ENCODE results near the gene MYO1E. TPM values are rescaled to one million over a fixed set of nuclear protein-coding genes. Genes with fewer than 3 reads are reported as not detected.

The MYO1E gene
- total and polyA plus RNA-seq, 2 of the 8 experiments (the other 6 are each of a cell fraction or from before 2014, with no cell fraction given): 19.6 to 142 TPM

DNA sequence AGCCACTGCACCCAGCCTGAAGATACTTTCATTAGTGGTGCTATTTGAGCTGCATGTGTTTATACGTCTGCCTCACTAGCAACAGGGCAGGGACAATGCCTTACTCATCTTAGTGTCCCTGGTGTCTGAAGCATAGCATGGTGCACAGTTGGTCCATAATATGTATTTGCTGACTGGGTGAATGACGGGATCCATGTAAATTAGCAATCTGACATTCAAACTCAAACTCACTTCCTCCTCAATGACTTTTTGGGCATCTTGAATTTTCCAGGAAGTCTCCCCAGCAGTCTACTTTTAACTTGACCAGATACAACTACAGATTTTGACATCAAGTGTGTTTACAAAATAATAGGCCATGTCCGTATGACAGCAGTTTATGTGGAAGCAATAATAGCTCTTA lies 169.0 kb downstream of the MYO1E start:
- CTCF ChIA-PET (ENCODE audit: partially characterized antibody): interaction anchor here (0.7 to 1.7 kb wide), 6 partner anchors 23 to 335 kb away, joined by 3 to 4 read pairs (median 4); no protein-coding TSS in a partner anchor
- 87% methylated on average over 3 of the region's 3 CpGs; no CpG with 5 or more reads in 1 of the 2 experiments for WGBS, 2 experiments (ENCODE audit: extremely low coverage in 1 of 2, insufficient coverage in 1 of 2, insufficient read length in 1 of 2, insufficient replicate concordance in 2 of 2, low coverage in 1 of 2, low lambda C conversion rate in 2 of 2, missing lambda C conversion rate in 1 of 2)
- no peak overlapping the region for H2AFZ ChIP-seq (ENCODE audit: low read length)
- no peak overlapping the region for H3K4me3 ChIP-seq (ENCODE audit: extremely low read depth in 1 of 4, insufficient read depth in 2 of 4, low read depth in 3 of 4, low read length in 4 of 4)
- H3K9ac ChIP-seq (replicated peaks in 1 of 4; ENCODE audit: extremely low read depth in 1 of 4, low read depth in 3 of 4, low read length in 3 of 4): no peak overlapping the region
- FAIRE-seq (no peak), DNase-seq (ENCODE audit: low read depth in 1 of 2, low spot score in 2 of 2) (no peak)
- no peaks in the 10 kb centered on the region for H3K27me3 ChIP-seq (replicated peaks in 1 of 4; ENCODE audit: control insufficient read depth in 3 of 4, extremely low read depth in 1 of 4, insufficient read depth in 3 of 4, low read length in 3 of 4)
- H4K8ac ChIP-seq (ENCODE audit: extremely low read depth, insufficient read depth, low read length): no peak overlapping the region
- H2BK12ac ChIP-seq (ENCODE audit: low read depth, low read length): no peak overlapping the region
- H3K23ac ChIP-seq (ENCODE audit: insufficient read length): no peak overlapping the region
- H2BK15ac ChIP-seq (ENCODE audit: low read length): no peak overlapping the region
- TF ChIP-seq, protein P1, sequence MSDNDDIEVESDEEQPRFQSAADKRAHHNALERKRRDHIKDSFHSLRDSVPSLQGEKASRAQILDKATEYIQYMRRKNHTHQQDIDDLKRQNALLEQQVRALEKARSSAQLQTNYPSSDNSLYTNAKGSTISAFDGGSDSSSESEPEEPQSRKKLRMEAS (IDR thresholded peaks at IDR 0.05): no peak
- TF ChIP-seq TAF7 (optimal IDR thresholded peaks at IDR 0.05; ENCODE audit: borderline replicate concordance, low read depth, low read length): no peak
- TF ChIP-seq, protein P2, sequence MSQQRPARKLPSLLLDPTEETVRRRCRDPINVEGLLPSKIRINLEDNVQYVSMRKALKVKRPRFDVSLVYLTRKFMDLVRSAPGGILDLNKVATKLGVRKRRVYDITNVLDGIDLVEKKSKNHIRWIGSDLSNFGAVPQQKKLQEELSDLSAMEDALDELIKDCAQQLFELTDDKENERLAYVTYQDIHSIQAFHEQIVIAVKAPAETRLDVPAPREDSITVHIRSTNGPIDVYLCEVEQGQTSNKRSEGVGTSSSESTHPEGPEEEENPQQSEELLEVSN (IDR thresholded peaks at IDR 0.05): no peak
- no peak overlapping the region for H3K14ac ChIP-seq (ENCODE audit: insufficient read length)
- H3K4me1 ChIP-seq (replicated peaks in 1 of 4; ENCODE audit: control insufficient read depth in 3 of 4, insufficient read depth in 4 of 4, low read length in 3 of 4): no peaks in the 10 kb centered on the region
- no peak overlapping the region for H4K91ac ChIP-seq (replicated peaks; ENCODE audit: insufficient read length, low read length)
- no peak overlapping the region for H4K5ac ChIP-seq (ENCODE audit: insufficient read length, low read depth, low read length)
- H2BK120ac ChIP-seq (replicated peaks; ENCODE audit: low read depth, low read length): no peak overlapping the region
- H3K4ac ChIP-seq (replicated peaks; ENCODE audit: insufficient read length, low read depth, low read length): no peak overlapping the region
- no peak overlapping the region for H3K18ac ChIP-seq (ENCODE audit: extremely low read depth, low read length)
- no peaks in the 10 kb centered on the region for H3K79me2 ChIP-seq (ENCODE audit: control insufficient read depth in 1 of 2, insufficient read depth in 2 of 2, low read length in 2 of 2)
- no peaks in the 10 kb centered on the region for H3K23me2 ChIP-seq (ENCODE audit: low read depth, low read length)
- no peaks in the 10 kb centered on the region for H3K9me3 ChIP-seq (ENCODE audit: insufficient read depth in 2 of 2, low read depth in 1 of 2, low read length in 1 of 2)
- POLR2A ChIA-PET (ENCODE audit: partially characterized antibody): no interaction called here
- H2BK20ac ChIP-seq (ENCODE audit: low read length): no peak overlapping the region
- H3K56ac ChIP-seq (replicated peaks; ENCODE audit: insufficient read length, low read depth, low read length): no peak overlapping the region
- H4K20me1 ChIP-seq (replicated peaks in 1 of 2; ENCODE audit: control insufficient read depth in 1 of 2, insufficient read depth in 2 of 2, low read length in 2 of 2): no peaks in the 10 kb centered on the region
- no peak overlapping the region for H2BK5ac ChIP-seq (ENCODE audit: low read depth, low read length)
- H3K36me3 ChIP-seq (ENCODE audit: control insufficient read depth in 2 of 4, insufficient read depth in 4 of 4, low read length in 3 of 4): peaks cover 11 to 84% (median 36%) of the 10 kb centered on the region in 4 experiments; a peak in 7 of 8 replicates
- no peak overlapping the region for H3K4me2 ChIP-seq (ENCODE audit: insufficient read depth in 1 of 2, low read depth in 2 of 2, low read length in 2 of 2)
- no peak overlapping the region for H3K27ac ChIP-seq (ENCODE audit: low read depth, low read length)
- H2AK5ac ChIP-seq (ENCODE audit: low read depth, low read length): no peak overlapping the region
- no peaks in the 10 kb centered on the region for H3K79me1 ChIP-seq (ENCODE audit: low read depth, low read length)
